ENCODE measurements around the gene PITX1.

DNA sequence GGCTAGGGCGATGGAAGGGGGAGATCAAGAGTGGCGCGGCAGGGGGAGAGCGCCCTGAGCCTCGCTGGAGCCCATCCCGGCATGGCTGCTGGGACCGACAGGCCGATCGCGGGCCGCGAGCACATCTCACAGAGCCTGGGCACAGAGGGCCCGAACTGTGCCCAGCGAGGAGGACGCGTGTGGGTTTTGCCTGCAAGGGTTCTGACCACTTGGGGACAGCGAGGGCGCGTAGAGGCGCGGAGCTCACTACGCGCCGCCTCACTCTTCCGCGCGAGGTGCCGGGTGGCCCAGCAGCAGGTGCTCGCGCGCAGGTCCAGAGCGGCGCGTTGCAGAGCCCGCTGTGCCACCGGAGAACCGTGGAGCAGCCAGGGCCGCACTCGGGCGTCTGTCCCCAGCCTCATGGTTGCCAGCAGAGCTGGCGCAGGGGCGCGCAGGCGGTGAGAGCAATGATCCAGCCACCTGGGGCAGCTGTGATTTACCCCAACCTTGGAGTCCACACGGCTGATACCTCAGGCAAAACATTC, 16.3 kb upstream of the PITX1 start:
- TF ChIP-seq, protein P1, sequence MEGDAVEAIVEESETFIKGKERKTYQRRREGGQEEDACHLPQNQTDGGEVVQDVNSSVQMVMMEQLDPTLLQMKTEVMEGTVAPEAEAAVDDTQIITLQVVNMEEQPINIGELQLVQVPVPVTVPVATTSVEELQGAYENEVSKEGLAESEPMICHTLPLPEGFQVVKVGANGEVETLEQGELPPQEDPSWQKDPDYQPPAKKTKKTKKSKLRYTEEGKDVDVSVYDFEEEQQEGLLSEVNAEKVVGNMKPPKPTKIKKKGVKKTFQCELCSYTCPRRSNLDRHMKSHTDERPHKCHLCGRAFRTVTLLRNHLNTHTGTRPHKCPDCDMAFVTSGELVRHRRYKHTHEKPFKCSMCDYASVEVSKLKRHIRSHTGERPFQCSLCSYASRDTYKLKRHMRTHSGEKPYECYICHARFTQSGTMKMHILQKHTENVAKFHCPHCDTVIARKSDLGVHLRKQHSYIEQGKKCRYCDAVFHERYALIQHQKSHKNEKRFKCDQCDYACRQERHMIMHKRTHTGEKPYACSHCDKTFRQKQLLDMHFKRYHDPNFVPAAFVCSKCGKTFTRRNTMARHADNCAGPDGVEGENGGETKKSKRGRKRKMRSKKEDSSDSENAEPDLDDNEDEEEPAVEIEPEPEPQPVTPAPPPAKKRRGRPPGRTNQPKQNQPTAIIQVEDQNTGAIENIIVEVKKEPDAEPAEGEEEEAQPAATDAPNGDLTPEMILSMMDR (IDR thresholded peaks at IDR 0.05): no peak
- TF ChIP-seq POLR2AphosphoS5 (IDR thresholded peaks at IDR 0.05): no peak
